GM21423 (cell line): ENCODE data around the gene SRSF11.

Experiments
- ATAC-seq: cut with Tn5 transposase; IDR thresholded peaks from one replicate; pipeline ENCODE4 v1.9.1; 2021; ENCODE audit warnings: mild to moderate bottlenecking, moderate library complexity; ENCODE audit not compliant: unreplicated experiment

SRSF11 gene

DNA sequence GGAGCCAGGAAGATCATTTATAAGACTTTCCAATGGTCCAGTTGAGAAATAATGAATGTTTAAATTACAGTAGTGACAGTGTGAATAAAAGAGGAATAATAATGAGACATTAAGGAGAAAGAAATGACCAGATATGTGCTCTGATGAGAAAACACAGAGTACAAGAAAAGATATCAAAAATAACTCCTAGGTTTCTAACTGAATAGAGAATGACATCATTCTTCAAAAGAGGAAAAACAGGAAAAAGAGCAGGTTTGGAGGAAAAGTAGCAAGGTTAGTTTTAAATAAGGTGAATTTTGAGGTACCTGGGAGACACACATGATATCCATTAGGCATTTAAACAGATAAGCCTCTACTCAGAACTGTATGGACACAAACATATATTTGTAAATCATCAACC lies 78.3 kb downstream of the SRSF11 start:
- ATAC-seq, result no peak
